SU-DHL-6 (cell line): Measurements from ENCODE around the gene SUMF1.

Experiments
- EZH2phosphoT487 ChIP-seq: fragments of 200-600 bp; sonication (generic), shearing (Covaris generic); conservative IDR thresholded peaks from 2 replicates; pipeline ENCODE4 v1.6.1; 2018; ENCODE audit warnings: mild to moderate bottlenecking, antibody characterized with exemption, low read length, moderate library complexity, mixed read lengths
- TF ChIP-seq, protein P1 (sequence below): fragments of 200-600 bp; sonication (generic); IDR thresholded peaks from one replicate; pipeline ENCODE4 v1.5.1; 2017; ENCODE audit warnings: antibody characterized with exemption, mild to moderate bottlenecking, low read length, moderate library complexity; ENCODE audit not compliant: insufficient read depth, poor library complexity, severe bottlenecking

GRCh38 chr3:4409971-4410573 is 57.0 kb downstream of the SUMF1 start:
- TF ChIP-seq, protein P1, sequence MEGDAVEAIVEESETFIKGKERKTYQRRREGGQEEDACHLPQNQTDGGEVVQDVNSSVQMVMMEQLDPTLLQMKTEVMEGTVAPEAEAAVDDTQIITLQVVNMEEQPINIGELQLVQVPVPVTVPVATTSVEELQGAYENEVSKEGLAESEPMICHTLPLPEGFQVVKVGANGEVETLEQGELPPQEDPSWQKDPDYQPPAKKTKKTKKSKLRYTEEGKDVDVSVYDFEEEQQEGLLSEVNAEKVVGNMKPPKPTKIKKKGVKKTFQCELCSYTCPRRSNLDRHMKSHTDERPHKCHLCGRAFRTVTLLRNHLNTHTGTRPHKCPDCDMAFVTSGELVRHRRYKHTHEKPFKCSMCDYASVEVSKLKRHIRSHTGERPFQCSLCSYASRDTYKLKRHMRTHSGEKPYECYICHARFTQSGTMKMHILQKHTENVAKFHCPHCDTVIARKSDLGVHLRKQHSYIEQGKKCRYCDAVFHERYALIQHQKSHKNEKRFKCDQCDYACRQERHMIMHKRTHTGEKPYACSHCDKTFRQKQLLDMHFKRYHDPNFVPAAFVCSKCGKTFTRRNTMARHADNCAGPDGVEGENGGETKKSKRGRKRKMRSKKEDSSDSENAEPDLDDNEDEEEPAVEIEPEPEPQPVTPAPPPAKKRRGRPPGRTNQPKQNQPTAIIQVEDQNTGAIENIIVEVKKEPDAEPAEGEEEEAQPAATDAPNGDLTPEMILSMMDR, result no peak
- TF ChIP-seq EZH2phosphoT487, result no peak
